Stimulated activated CD8-positive, alpha-beta memory T cell treated with anti-CD3 and anti-CD28 coated beads, Interleukin-12 subunit alpha, Interleukin-12 subunit beta, amount 100 ng/mL, for 4 hours (primary cell): Measurements from ENCODE around the gene CDKN3.
A peak's percentile ranks its signal among the peaks of the same experiment; 100 is the strongest.
"Not testable (repeated sequence)": the region's sequence is repeated elsewhere in the genome, so short reads cannot be mapped to it uniquely, and the experiment has no call there.

Experiments
- DNase-seq: peaks from one replicate; pipeline ENCODE4 v3.0.0-alpha.2; 2020; ENCODE audit warnings: low read depth

CDKN3 gene

GRCh38 chr14:54424479-54424901 is 27.7 kb downstream of the CDKN3 start:
- no peak for DNase-seq

DNA sequence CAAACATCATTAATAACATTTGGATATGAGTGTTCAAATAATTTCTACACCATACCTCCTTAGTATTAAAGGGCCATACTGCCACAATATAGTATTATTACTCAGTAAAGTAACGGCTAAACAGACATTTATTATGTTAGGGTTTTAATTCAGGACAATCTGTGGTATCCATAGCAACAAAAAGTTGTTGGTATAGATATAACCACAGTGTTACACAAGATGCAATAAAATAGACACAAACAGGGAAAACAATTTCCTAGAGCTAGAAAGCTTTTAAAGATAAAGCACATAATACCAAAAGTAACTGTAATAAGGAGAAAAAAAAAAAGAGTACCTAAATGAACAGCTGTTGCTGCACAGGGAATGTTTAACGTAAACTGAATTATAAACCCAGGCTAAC is 28.3 kb downstream of the CDKN3 start:
- no peak for DNase-seq

- no peak for DNase-seq
Measured at GRCh38 chr14:54425537-54426274, 28.9 kb downstream of the CDKN3 start.

DNA sequence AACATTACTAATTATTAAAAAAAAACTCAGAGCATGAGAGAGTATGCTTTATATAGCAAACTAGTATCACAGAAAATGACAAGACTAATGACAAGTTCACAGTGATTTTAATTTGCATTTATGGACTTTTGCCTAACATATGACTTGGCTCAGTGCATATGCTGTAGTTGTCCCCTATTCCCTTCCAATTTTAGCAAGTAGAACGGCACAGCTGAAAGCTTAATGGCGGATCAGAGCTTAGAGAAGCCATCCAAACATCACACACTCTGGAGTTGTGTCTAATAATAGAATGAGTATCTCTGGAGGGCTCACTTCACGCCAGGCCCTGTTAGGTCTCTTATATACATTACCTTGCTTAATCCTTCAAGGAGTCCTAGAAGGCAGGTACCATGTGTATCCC is 31.1 kb downstream of the CDKN3 start:
- no peak for DNase-seq

DNA sequence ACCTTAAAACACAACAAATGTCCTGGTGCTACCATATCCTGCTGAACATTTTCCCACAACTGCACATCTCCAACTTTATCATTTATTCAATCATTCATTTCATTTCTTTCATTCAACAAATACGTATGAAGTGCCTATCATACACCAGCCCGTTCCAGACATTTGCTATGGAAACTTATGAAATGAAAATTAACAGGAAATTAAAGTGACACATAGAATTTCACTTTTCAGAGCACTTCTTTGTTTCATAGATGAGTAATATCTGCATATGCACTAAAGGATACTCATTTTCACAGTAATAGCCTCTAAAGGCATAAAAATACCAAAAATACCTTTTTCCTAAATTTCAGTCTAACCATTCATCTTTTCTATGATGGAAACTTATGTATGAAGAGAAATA is 31.7 kb downstream of the CDKN3 start:
- no peak for DNase-seq

- no peak for DNase-seq
Measured at GRCh38 chr14:54435500-54435981, 38.7 kb downstream of the CDKN3 start.

GRCh38 chr14:54437954-54438353 is 41.1 kb downstream of the CDKN3 start:
- not testable (repeated sequence) for DNase-seq

- no peak for DNase-seq
Measured at GRCh38 chr14:54438703-54439102, 41.9 kb downstream of the CDKN3 start.

DNA sequence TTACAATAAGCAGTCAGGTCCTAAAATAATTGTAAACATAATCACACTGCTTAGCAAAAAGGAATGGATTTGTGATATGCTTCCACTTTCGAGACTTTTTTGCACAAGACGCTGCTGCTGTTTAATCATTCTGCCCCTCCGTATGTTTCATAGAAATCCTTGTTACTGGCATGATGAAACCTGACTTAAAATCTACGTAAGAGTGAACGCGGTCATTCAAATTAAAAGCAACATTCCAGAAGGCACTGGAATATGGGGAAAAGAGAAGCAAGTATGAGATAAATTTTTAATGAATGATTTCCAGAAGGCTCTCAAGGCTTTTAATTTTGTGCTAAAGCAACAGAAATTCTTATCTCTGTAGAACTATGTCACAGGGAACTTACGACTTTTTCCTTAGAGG is 43.2 kb downstream of the CDKN3 start:
- no peak for DNase-seq

GRCh38 chr14:54440476-54440872 is 43.7 kb downstream of the CDKN3 start:
- DNase-seq: no peak

- DNase-seq: peak; percentile 89
Measured at GRCh38 chr14:54440873-54441868, 44.4 kb downstream of the CDKN3 start, which contains the start of gene CNIH1. TSS of gene CNIH1 (minus strand) at chr14:54441374. CDS start at chr14:54441327, 47 bp downstream.

- DNase-seq: not testable (repeated sequence)
Measured at GRCh38 chr14:54442961-54443360, 46.2 kb downstream of the CDKN3 start.

- DNase-seq: no peak
Measured at GRCh38 chr14:54443981-54444380, 47.2 kb downstream of the CDKN3 start.

DNA sequence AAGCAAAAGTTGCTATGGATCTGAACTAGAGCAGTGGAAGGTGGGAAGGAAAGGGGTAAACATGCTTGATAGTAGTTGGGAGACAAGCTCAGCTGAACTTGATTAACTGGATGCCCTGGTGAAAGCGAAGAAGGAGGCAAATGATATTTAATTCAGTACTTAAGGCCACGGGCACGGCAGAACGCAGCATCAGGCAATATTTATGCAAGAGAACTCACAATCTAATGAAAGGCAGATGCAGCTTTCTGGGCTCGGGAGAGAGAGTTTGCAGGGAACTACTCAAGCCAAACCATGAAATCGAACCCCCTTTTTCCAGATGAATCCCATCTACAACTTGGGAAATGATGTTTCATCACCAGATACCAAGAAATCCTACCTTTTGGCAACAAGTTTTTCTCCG is 47.9 kb downstream of the CDKN3 start:
- no peak for DNase-seq

GRCh38 chr14:54446161-54446693 is 49.4 kb downstream of the CDKN3 start:
- no peak for DNase-seq

DNA sequence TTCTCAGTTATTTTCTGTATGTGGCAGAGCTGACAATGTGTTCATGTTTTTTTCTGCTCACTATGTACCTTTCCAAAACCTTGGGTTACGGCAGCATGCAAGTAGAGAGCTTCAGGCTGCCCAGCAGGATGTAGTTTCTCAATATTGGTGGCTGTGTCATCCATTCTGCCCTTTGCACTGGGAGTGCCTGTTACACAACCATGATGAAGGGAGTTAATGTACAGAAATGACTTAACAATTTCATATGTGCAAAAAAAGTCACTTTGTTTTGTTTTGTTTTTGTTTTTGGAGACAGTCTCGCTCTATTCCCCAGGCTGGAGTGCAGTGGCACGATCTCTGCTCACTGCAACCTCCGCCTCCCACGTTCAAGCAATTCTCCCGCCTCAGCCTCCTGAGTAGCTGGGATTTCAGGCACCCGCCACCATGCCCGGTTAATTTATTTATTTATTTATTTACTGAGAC is 50.5 kb downstream of the CDKN3 start:
- DNase-seq: no peak

DNA sequence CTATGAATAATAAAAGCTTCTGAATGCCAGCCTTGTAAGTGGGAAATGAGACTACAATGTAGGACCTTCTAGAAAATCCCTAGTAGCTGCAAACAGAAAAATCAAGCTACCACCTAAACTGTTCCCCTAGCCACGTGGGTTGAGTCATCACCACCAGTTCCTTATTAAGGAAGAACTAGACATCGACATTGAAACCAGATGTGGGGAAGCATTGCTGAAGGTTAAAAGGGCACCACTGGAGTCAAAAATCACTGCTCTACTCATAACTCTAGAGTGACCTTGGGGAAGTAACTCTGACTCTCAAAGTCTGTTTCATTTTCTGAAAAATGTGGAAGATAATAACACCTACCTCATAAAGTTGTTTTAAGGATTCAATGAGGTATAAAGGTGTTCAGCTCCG is 53.7 kb downstream of the CDKN3 start:
- no peak for DNase-seq

DNA sequence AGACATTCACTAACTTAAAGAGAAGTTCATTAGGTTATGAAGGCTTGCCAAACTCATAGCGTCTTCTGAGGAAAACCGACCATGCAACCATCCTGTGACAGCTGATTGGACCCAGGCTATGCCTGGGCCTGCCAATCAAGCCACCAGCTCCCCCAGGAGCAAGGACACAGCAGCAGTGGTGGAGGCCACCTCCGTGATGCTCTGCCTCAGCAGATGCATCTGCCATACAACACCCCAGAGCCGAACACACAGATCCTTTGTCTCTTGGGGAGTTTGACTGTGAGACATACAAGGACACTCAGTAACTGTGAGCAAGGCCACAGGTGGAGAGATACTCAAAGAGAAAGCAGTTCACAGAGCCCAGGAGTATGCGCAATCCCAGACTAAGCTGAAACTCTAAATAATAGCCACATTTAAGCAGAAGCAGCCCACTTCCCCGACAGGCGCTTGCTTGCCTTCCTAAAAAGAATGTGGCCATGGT is 54.4 kb downstream of the CDKN3 start:
- no peak for DNase-seq

DNA sequence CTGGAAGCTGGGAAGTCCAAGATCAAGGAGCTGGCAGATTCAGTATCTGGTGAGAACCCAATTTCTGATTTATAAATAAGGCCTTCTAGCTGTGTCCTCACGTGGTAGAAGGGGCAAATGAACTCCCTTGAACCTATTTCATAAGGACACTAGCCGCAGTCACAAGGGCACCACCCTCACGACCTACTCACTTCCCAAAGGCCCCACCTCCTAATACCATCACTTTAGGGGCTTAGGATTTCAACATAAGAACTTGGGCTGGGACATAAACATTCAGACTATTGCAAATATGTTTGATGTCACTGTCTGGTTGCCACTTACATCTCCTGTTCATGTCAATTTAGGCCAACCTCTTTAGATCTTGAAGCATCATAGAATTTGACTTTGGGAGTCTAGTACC is 55.2 kb downstream of the CDKN3 start:
- no peak for DNase-seq

DNA sequence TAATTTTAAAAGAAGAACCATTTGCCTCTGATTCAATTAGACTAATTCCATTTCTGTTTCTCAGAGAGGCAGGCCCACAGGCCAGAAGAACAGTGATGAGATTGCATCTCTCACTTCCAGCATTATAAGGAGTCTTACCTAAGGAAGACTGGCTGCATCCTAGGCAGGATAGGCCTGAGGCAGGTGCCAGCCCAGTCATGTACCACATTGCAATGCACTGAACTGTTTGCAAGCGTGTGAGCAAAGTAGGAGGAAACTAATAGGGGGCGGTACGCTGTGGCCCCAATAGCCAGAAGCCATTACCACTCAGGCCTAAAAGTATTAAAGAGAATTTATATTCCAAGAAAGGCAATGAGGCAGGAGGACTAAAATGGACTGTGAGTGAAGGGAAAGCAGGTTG is 56.4 kb downstream of the CDKN3 start:
- DNase-seq: no peak

GRCh38 chr14:54453990-54454389 is 57.2 kb downstream of the CDKN3 start:
- not testable (repeated sequence) for DNase-seq

- DNase-seq: no peak
Measured at GRCh38 chr14:54455363-54455762, 58.6 kb downstream of the CDKN3 start.
